BJ (cell line): ENCODE results near the gene ANKRD55. TPM values are rescaled to one million over a fixed set of nuclear protein-coding genes. Genes with fewer than 3 reads are reported as not detected.
"Not testable (repeated sequence)": the region's sequence is repeated elsewhere in the genome, so short reads cannot be mapped to it uniquely, and the experiment has no call there.

Experiments
- CTCF ChIA-PET: fragments of 350-600 bp; formaldehyde crosslinking; extraction: SDS; loops from one replicate; lab custom pipeline; 2021; ENCODE audit warnings: antibody characterized with exemption, inconsistent platforms; lab: Yijun Ruan, JAX
- POLR2A ChIA-PET: fragments of 300-600 bp; sonication (Branson Sonifier 250); formaldehyde crosslinking; extraction: SDS; loops from one replicate; lab custom pipeline; 2021; ENCODE audit warnings: antibody characterized with exemption; lab: Charles Lee
- DNase-seq: peaks from one replicate; pipeline ENCODE4 v3.0.0-alpha.2; 2011; ENCODE audit warnings: low read depth
- H3K27me3 ChIP-seq: 2 replicates; pipeline ENCODE4 v1.6.0; 2011; ENCODE audit warnings: low read length; ENCODE audit not compliant: control insufficient read depth, insufficient read depth
- H3K36me3 ChIP-seq: 2 replicates; pipeline ENCODE4 v1.5.1; 2011; ENCODE audit warnings: low read length; ENCODE audit not compliant: control insufficient read depth, insufficient read depth
- H3K4me3 ChIP-seq: 2 replicates; pipeline ENCODE4 v1.5.1; 2011; ENCODE audit warnings: low read depth, mild to moderate bottlenecking, control low read depth, low read length
- CTCF ChIP-seq: IDR thresholded peaks from 2 replicates; pipeline ENCODE4 v1.5.1; 2011; ENCODE audit warnings: low read depth, mild to moderate bottlenecking, control low read depth, inconsistent platforms, low read length, moderate library complexity; ENCODE audit not compliant: insufficient read depth
- polyA plus RNA-seq: library from polyadenylated mRNA; depleted of rRNA; stranded (reverse); fragments of >200 nt; gene quantifications from 2 replicates; pipeline ENCODE4 v1.2.3, GENCODE V29; 2011

Gene ANKRD55
- polyA plus RNA-seq, 1 experiment: not detected

- no peak overlapping the region for H3K4me3 ChIP-seq
- no peak for DNase-seq
- ChIA-PET POLR2A (no interaction called here), CTCF (interaction anchor here (0.8 to 1.2 kb wide), 2 partner anchors 27 to 63 kb away, joined by 3 read pairs; no protein-coding TSS in a partner anchor)
- H3K36me3 ChIP-seq: no peaks in the 10 kb centered on the region
- no peak for TF ChIP-seq CTCF
- no peaks in the 10 kb centered on the region for H3K27me3 ChIP-seq
Measured at GRCh38 chr5:56207537-56207936, 25.6 kb downstream of the ANKRD55 start.

- DNase-seq: peak; percentile 41
- Histone ChIP-seq H3K27me3 (no peaks in the 10 kb centered on the region), H3K36me3 (no peaks in the 10 kb centered on the region), H3K4me3 (no peak overlapping the region)
- no peak for TF ChIP-seq CTCF
- ChIA-PET POLR2A (no interaction called here), CTCF (interaction anchor here (1.1 kb wide), 1 partner anchor 271 kb away, joined by 4 read pairs; no protein-coding TSS in a partner anchor)
Measured at GRCh38 chr5:56206126-56206910, 26.8 kb downstream of the ANKRD55 start.

GRCh38 chr5:56203936-56204335 lies 29.2 kb downstream of the ANKRD55 start:
- DNase-seq, H3K27me3 ChIP-seq, POLR2A ChIA-PET, H3K4me3 ChIP-seq, CTCF ChIA-PET, H3K36me3 ChIP-seq: not testable (repeated sequence)

GRCh38 chr5:56202483-56202882 lies 30.6 kb downstream of the ANKRD55 start:
- no peak for DNase-seq
- Histone ChIP-seq H3K27me3 (no peaks in the 10 kb centered on the region), H3K36me3 (no peaks in the 10 kb centered on the region), H3K4me3 (no peak overlapping the region)
- ChIA-PET POLR2A (no interaction called here), CTCF (interaction anchor here (1.8 kb wide), 1 partner anchor 224 kb away, joined by 5 read pairs; no protein-coding TSS in a partner anchor)
- no peak for TF ChIP-seq CTCF

- H3K4me3 ChIP-seq, DNase-seq, H3K36me3 ChIP-seq, H3K27me3 ChIP-seq, POLR2A ChIA-PET: not testable (repeated sequence)
- CTCF ChIA-PET: interaction anchor here (0.6 to 2.4 kb wide), 18 partner anchors 8 to 650 kb away, joined by 3 to 37 read pairs (median 3); no protein-coding TSS in a partner anchor
Measured at GRCh38 chr5:56201762-56202261, 31.3 kb downstream of the ANKRD55 start.

GRCh38 chr5:56200971-56201666 lies 32.0 kb downstream of the ANKRD55 start:
- POLR2A ChIA-PET: no interaction called here
- no peak overlapping the region for H3K4me3 ChIP-seq
- H3K27me3 ChIP-seq: no peaks in the 10 kb centered on the region
- TF ChIP-seq CTCF: peak; percentile 72
- no peak for DNase-seq
- no peaks in the 10 kb centered on the region for H3K36me3 ChIP-seq
- CTCF ChIA-PET: interaction anchor here (0.6 to 2.4 kb wide), 24 partner anchors 9 to 651 kb away, joined by 3 to 37 read pairs (median 3); no protein-coding TSS in a partner anchor
